Measurements from ENCODE around the gene KLRG1.

KLRG1 gene

DNA sequence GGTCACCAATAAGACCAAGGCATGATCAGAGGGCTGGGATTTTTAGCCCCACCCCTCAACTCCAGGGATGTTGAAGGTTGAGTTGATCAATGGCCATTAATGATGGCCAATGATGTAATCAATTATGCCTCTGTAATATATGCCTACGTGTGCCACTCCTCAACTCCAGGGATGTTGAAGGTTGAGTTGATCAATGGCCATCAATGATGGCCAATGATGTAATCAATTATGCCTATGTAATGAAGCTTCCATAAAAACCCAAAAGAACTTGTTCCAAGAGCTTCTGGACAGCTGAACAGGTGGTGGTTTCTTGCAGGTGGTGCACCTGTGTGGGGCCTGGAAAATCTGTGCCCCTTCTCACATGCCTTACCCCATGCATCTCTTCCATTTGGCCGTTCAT, 33.2 kb downstream of the KLRG1 start:
- H3K27me3 Mint-ChIP-seq = no peaks in the 10 kb centered on the region
- no peak overlapping the region for H3K27ac Mint-ChIP-seq
- H3K9me3 Mint-ChIP-seq = peaks cover 1 to 3% of the 10 kb centered on the region in 2 donors
- peaks cover 6% of the 10 kb centered on the region for H3K4me1 Mint-ChIP-seq
- ATAC-seq = no peak
- DNase-seq = no peak
- no peak overlapping the region for H3K4me3 Mint-ChIP-seq

DNA sequence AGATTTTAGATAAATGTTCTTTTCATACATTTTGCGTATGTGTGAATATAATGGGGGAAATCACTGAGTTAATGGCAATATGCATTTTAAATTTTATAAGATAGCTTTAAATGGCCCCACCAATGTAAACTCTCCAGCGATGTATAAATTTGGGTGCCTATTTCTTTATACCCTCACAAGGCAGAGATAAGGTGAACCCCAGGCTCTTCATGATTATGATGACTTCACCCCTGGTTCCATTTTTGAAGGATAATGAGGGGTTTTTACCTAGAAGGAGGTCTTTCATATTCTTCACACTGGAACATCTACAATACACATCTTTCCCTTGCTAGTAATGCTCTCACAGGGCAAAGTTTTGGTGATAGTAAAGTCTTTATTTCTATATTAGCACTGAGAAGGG, 35.2 kb downstream of the KLRG1 start:
- Mint-ChIP-seq H3K4me1 (peaks cover 19% of the 10 kb centered on the region), H3K27me3 (no peaks in the 10 kb centered on the region), H3K4me3 (no peak overlapping the region), H3K9me3 (no peaks in the 10 kb centered on the region), H3K27ac (no peak overlapping the region)
- ATAC-seq = peak; percentile 31
- no peak for DNase-seq

DNA sequence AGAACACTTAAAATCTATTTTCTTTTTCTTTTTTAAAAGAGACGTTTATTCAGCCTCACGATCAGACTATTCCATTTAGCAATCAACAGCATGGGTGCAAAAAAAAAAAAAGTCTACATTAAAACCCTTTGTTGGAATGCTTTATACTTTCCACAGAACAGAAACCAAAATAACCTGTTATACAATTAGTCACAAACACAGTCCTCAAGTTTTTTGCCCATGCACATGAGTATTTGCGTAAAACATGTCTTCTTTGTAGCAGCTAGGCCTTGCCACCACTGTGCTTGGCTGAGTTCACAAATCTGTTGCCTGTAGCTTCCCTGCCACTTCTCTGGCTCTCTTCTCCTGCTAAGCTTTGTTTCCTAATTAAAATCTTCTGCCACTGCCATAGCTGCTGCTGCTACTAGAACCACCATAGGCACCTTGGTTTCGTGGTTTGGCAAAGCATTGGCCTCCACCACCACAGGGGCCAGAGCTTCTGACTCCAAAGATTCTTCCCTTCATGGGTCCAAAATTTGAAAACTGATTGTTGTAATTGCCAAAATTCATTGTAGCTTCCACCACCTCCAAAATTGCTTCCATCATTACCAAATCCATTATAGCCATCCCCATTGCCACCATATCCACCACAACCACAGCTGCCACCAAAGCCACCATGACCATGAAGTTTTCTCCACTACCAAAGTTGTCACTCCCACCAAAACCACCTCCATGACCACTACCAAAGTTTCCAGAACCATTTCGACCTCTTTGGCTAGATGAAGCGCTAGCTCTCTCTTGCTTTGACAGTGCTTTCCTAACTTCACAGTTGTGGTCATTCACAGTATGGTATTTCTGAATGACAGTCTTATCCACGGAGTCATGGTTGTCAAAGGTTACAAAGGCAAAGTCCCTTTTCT, 38.1 kb downstream of the KLRG1 start:
- Mint-ChIP-seq H3K9me3 (no peaks in the 10 kb centered on the region), H3K4me1 (peaks cover 28% of the 10 kb centered on the region), H3K4me3 (peak overlapping the region; percentile 26 to 51), H3K27ac (peak overlapping the region; percentile 79 to 97), H3K27me3 (no peaks in the 10 kb centered on the region)
- ATAC-seq (no peak), DNase-seq (peak; percentile 70 to 87)

DNA sequence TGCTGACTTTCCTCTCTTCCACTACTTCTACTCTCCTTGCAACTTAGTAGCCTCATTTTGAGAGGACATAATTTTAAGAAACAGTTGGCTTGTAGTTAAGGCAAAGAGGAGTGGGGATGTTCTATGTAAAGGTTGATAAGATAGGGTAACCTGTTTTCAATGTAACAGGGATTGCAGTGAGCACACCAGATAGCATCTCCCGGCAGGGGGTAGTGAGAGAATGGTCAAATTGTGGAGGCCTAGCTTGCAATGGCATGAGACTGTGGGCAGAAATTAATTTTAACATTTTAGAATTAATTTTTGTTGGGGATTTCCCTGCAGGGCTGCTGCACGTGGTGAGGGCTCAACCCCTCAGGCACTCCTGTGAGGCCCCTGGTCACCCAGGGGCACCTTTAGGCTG, 41.4 kb downstream of the KLRG1 start:
- DNase-seq (no peak), ATAC-seq (no peak)
- Mint-ChIP-seq H3K9me3 (no peaks in the 10 kb centered on the region), H3K4me3 (no peak overlapping the region), H3K27ac (peak overlapping the region in 1 of 2 donors; percentile 77), H3K27me3 (no peaks in the 10 kb centered on the region), H3K4me1 (peaks cover 45% of the 10 kb centered on the region)

DNA sequence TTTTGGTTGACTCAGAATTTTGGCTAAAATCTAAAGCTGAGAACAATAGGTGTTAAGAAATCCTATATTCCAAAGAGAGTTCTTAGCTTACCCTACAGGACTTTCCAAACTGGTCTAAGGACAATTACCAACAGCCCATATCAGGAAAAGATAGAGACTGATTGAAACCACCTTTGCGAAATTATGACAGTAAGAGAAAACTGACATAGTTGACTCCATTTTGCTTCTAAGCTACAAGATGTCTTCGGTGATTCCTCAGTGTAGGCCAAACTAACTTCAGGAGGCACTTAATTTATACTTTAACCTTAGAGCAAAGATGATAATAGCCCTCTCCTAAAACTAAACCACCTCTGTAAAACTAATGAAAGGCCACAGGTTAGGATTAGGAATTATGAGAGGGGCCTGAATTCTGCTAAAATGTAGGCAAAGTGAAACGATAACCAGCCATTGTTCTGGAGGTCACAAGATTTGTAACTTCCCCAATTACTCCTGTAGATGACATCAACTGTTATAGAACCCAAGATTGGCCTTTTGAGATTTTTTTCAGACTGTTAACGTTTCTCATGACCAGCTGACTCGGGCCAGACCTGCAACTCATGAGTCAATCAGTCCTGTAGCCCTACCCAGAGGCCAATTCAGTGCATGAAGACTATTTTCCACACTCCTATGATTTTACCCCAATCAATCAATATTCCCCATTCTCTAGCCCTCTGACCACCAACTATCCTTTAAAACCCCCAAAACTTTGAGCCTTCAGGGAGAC, 43.0 kb downstream of the KLRG1 start:
- Mint-ChIP-seq H3K4me1 (peaks cover 53% of the 10 kb centered on the region), H3K4me3 (no peak overlapping the region), H3K9me3 (no peaks in the 10 kb centered on the region), H3K27me3 (no peaks in the 10 kb centered on the region), H3K27ac (no peak overlapping the region)
- DNase-seq = no peak
- peak; percentile 33 for ATAC-seq

DNA sequence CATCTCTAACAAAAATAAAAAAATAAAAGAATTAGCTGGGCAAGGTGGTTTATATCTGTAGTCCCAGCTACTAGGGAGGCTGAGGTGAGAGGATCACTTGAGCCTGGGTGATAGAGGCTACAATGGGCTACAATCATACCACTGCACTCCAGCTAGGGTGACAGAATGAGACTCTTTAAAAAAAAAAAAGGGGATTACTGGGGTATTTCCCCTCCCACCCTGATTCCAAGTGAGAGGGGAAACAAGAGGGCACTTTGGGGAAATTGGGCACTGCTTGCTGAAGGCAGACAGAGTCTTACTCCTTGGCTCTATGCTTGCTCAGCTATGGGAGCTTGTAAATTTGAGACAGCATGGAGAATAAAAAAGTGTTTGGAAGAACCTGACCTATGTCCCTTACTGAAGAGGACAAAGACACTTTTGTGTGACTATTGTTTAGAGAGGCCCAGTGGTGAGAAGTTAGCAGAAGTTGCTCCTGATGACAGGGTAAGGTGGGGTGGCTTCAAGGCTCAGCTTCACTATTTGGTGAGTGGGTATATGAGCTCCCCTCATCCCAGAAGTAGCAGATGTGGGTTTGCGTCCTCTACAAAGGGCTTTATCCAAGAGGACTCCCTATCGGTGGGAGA, 44.0 kb downstream of the KLRG1 start:
- Mint-ChIP-seq H3K9me3 (no peaks in the 10 kb centered on the region), H3K4me1 (peaks cover 47% of the 10 kb centered on the region), H3K4me3 (peak overlapping the region in 1 of 2 donors; percentile 17), H3K27ac (peak overlapping the region in 1 of 2 donors; percentile 35), H3K27me3 (no peaks in the 10 kb centered on the region)
- DNase-seq (no peak), ATAC-seq (peak; percentile 66)

DNA sequence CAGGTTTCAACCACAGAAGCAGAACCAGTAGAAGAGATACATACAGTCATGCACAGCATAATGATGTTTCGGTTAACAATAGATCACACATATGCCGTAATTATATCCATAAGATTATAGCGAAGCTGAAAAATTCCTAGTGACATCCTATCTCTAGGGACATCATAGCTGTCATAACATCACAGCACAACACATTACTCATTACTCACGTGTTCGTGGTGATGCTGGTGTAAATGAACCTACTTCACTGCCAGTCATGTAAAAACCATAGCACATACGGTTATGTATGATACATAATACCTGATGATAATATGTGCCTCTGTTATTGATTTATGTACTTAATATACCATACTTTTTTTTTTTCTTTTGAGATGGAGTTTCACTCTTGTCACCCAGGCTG, 44.7 kb downstream of the KLRG1 start:
- H3K9me3 Mint-ChIP-seq = no peaks in the 10 kb centered on the region
- no peak for DNase-seq
- H3K4me1 Mint-ChIP-seq = peaks cover 47% of the 10 kb centered on the region
- H3K4me3 Mint-ChIP-seq = no peak overlapping the region
- ATAC-seq = peak; percentile 80
- H3K27me3 Mint-ChIP-seq = no peaks in the 10 kb centered on the region
- H3K27ac Mint-ChIP-seq = no peak overlapping the region

DNA sequence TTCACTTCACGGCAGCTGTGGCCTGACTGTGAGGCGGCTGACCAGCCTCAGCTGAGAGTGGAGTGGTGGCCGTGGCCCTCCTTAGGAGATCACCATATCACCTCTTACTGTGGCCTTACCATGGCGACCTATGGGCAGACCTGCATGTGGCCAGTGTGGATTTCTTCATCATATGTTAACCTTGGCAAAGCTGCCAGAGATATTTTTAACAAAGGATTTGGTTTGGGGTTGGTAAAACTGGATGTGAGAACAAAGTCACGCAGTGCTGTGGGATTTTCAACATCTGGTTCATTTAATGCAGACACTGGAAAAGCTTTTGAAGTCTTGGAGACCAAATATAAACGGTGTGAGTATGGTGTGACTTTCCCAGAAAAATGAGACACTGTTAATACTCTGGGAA, 46.9 kb downstream of the KLRG1 start:
- no peak for ATAC-seq
- Mint-ChIP-seq H3K4me1 (peaks cover 55% of the 10 kb centered on the region), H3K27ac (no peak overlapping the region), H3K9me3 (no peaks in the 10 kb centered on the region), H3K27me3 (no peaks in the 10 kb centered on the region), H3K4me3 (no peak overlapping the region)
- no peak for DNase-seq

DNA sequence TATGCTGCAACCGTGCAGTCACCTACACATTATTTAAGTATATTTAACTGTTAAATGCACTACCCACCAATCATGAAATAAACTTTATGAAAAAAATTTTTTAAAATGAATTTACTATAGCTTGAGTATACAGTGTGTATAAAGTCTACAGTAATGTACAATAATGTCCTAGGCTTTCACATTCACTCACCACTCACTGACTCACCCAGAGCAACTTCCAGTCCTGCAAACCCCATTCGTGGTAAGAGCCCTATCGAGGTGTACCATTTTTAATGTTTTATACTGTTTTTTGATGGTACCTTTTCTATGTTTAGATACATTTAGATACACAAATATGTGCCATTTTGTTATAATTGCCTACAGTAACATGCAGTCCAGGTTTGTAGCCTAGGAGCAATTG, 48.1 kb downstream of the KLRG1 start:
- no peak for DNase-seq
- Mint-ChIP-seq H3K27ac (no peak overlapping the region), H3K4me1 (peaks cover 54% of the 10 kb centered on the region), H3K4me3 (no peak overlapping the region), H3K27me3 (no peaks in the 10 kb centered on the region), H3K9me3 (no peaks in the 10 kb centered on the region)
- ATAC-seq = peak; percentile 49

DNA sequence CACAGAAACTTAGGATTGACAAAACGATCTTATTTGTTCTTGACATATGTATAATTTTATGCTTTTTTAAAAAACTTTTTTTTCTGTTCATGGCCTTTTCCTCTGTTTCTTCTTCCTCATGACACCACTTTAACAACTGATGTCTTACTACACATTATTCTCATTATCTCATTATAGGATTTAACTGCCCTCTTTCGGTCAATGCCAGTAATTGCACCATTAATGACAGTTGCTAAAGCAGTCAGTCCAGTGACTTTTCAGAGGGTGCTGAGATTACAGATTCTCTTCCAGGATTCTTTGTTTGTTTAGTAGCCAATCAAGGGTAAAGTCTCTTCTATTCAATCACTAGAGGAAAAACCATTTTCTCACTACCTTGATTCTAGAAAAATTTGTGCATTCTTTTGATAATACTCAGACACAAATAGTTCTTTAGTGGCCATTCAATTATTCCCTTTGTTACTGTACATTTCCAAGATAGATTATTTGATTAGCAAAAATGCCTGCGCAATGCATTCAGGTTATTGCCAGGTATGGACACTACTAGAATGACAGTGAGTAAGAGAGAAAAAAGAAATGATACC, 50.1 kb downstream of the KLRG1 start:
- Mint-ChIP-seq H3K4me1 (peaks cover 40% of the 10 kb centered on the region), H3K4me3 (no peak overlapping the region), H3K27ac (no peak overlapping the region), H3K27me3 (no peaks in the 10 kb centered on the region), H3K9me3 (no peaks in the 10 kb centered on the region)
- ATAC-seq (peak; percentile 72), DNase-seq (no peak)

DNA sequence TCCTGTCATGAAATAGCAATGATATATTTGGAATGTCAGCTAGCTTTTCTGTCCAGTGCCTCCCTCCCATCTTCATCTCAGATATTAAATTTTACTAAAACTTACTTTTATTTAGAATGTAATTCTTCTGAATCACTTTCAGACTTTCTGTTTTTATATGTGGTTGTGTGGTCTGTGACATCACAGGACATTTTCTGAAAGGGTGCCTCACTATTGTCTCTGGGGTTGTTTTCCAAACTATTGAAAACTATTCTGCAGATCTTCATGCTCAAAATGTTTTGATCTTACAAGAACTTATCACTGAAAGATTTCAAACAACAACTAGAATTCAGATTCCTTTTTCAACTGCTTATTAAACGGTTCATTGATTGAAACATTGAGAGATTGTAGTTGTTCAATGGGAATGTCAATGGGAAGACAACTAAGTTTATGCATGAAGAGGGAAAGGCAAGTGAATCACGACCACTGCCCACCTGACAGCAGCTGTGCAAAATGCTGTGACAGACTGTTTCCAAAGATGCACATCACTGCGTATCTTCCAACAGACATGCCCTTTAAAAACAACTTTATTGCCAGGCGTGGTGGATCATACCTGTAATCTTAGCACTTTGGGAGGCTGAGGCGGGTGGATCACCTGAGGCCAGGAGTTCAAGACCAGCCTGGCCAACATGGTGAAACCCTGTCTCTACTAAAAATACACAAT, 51.3 kb downstream of the KLRG1 start:
- H3K9me3 Mint-ChIP-seq = peaks cover 0 to 6% of the 10 kb centered on the region in 2 donors
- H3K4me3 Mint-ChIP-seq = no peak overlapping the region
- DNase-seq (no peak), ATAC-seq (no peak)
- H3K27ac Mint-ChIP-seq = no peak overlapping the region
- H3K4me1 Mint-ChIP-seq = peaks cover 40% of the 10 kb centered on the region
- H3K27me3 Mint-ChIP-seq = no peaks in the 10 kb centered on the region

DNA sequence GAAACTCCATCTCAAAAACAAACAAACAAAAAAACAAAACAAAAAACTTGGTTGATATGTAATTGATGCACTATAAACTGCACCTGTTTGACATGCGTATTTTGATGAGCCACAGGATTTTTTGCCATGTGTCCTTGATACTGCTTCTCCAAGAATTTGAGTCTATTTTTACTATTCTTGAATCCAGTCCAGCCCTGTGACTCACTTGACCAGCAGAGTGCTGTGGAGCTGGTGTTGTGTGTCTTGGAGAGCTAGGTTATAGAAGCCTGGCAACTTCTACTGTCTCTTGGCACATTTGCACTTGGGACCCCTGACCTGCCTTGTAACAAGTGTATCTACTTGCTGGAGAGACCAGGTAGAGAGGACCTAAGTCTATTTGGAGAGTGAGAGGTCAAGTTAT, 52.0 kb downstream of the KLRG1 start:
- H3K4me1 Mint-ChIP-seq = peaks cover 40% of the 10 kb centered on the region
- no peak overlapping the region for H3K27ac Mint-ChIP-seq
- no peak overlapping the region for H3K4me3 Mint-ChIP-seq
- DNase-seq (no peak), ATAC-seq (no peak)
- H3K9me3 Mint-ChIP-seq = peaks cover 0 to 8% of the 10 kb centered on the region in 2 donors
- no peaks in the 10 kb centered on the region for H3K27me3 Mint-ChIP-seq

DNA sequence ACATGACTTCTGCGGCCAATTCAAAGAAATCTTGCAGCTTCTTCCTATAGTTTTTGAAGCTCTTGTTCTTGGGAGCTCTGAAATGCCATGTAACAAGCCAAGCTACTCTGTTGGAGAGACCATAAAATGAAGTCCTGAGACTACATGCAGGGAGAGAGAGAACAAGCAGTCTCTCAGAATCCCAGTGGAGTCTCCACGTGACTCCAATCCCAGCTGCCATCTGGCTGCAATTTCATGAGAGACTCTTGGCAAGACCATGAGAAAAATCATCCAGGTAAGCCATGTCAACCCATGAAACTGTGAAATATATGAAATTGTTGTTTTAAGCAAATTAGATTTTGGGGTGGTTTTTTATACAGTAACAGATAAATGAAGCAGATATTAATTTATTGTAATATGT, 54.4 kb downstream of the KLRG1 start:
- H3K9me3 Mint-ChIP-seq = peaks cover 0 to 8% of the 10 kb centered on the region in 2 donors

DNA sequence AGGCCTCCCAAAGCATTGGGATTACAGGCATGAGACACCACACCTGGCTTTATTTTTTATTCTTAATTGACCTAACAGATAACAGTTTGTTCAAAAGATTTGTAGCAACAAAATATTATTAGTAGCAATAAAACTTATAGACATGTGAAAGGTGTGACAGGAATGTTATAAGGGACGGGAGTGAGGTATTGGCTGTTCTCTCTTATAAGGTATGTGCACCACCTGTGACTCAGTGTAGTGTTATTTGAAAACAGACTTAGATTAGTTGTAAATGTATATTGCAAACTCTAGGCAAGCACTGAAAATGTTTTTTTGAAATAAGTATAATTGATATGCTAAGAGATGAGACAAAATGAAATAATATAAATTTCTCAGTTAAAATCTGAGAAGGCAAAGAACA, 57.8 kb downstream of the KLRG1 start:
- Mint-ChIP-seq H3K27ac (no peak overlapping the region), H3K4me1 (peaks cover 18% of the 10 kb centered on the region), H3K9me3 (peaks cover 0 to 8% of the 10 kb centered on the region in 2 donors), H3K27me3 (no peaks in the 10 kb centered on the region), H3K4me3 (no peak overlapping the region)
- DNase-seq = no peak
- no peak for ATAC-seq

More for the DNA sequence above, 54.4 kb downstream of the KLRG1 start:
- ATAC-seq = no peak
- Mint-ChIP-seq H3K27me3 (no peaks in the 10 kb centered on the region), H3K4me1 (peaks cover 33% of the 10 kb centered on the region), H3K27ac (no peak overlapping the region), H3K4me3 (no peak overlapping the region)
- DNase-seq = no peak

DNA sequence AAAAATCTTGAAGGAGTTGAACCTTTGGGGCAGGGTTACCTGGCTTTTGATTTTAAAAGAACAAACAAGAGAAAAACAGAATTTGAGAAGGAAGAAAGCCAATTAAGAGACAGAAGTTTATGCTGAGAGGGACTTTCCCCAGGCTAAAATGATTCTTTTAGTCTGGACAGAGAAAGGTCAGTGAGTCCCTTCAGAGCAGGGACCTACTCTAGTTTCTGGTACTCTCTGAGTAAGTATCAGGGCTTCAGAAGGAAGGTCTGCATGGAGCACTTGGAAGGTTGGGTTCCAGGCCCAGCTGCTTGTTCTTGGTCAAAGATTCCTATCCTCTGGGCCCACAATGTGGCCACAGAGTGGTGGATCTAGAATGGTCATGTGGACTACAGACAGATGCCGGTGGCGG, 59.6 kb downstream of the KLRG1 start:
- peaks cover 0 to 8% of the 10 kb centered on the region in 2 donors for H3K9me3 Mint-ChIP-seq
- H3K27me3 Mint-ChIP-seq = no peaks in the 10 kb centered on the region
- ATAC-seq (no peak), DNase-seq (no peak)
- H3K4me1 Mint-ChIP-seq = peaks cover 18% of the 10 kb centered on the region
- H3K27ac Mint-ChIP-seq = no peak overlapping the region
- no peak overlapping the region for H3K4me3 Mint-ChIP-seq

Measured in stimulated activated naive CD8-positive, alpha-beta T cell treated with anti-CD3 and anti-CD28 coated beads, Interleukin-15, amount 100 ng/mL, for 72 hours (primary cell).